T-cell (primary cell): Measurements from ENCODE around the gene ABHD12. TPM values are rescaled to one million over a fixed set of nuclear protein-coding genes. Genes with fewer than 3 reads are reported as not detected.

Experiments
- ATAC-seq, 4 experiments: fragments of 200-7000 bp in 3 of 4; fragments of 150-1000 bp in 1 of 4; cut with Tn5 transposase; replicated peaks in 1 of 4; 1 replicate in 3 of 4; 2 replicates in 1 of 4; pipeline ENCODE4 v1.10.0; 2021; ENCODE audit warnings: moderate library complexity in 3 of 4, mild to moderate bottlenecking in 2 of 4, moderate number of reproducible peaks in 1 of 4
- CTCF ChIA-PET, 2 donors: fragments of 300-600 bp; sonication (Branson Sonifier 250); formaldehyde crosslinking; loops; one replicate each; lab custom pipeline; 2022; ENCODE audit warnings: antibody characterized with exemption in 2 of 2; lab: Charles Lee
- POLR2A ChIA-PET, 2 donors: fragments of 300-600 bp; sonication (Branson Sonifier 250); formaldehyde crosslinking; loops; one replicate each; lab custom pipeline; 2022; ENCODE audit warnings: antibody characterized with exemption in 2 of 2; lab: Charles Lee
- DNase-seq, 35 experiments: peaks; one replicate each; pipeline versions ENCODE4 v3.0.0 to v3.0.0-alpha.2; 2013 to 2023
- H3K27ac ChIP-seq: one replicate; pipeline ENCODE4 v1.5.1; 2013; ENCODE audit warnings: low read length
- H3K27me3 ChIP-seq, 2 experiments: replicated peaks in 1 of 2; 1 replicate in 1 of 2; 2 replicates in 1 of 2; pipeline versions ENCODE4 v1.6.1 to v1.7.0; 2013; ENCODE audit warnings: low read length in 1 of 2, mixed read lengths in 1 of 2; ENCODE audit not compliant: control insufficient read depth in 2 of 2, insufficient read depth in 2 of 2; ENCODE audit errors: extremely low read depth in 1 of 2
- H3K36me3 ChIP-seq, 2 donors: 1 replicate in 1 of 2; 2 replicates in 1 of 2; pipeline versions ENCODE4 v1.6.1 to v1.7.0; 2013; ENCODE audit warnings: low read length in 1 of 2; ENCODE audit not compliant: control insufficient read depth in 2 of 2, insufficient read depth in 1 of 2; ENCODE audit errors: extremely low read depth in 1 of 2
- H3K4me1 ChIP-seq, 2 experiments: 1 replicate in 1 of 2; 2 replicates in 1 of 2; pipeline versions ENCODE4 v1.6.1 to v1.7.0; 2013; ENCODE audit warnings: low read length in 2 of 2, mixed read lengths in 1 of 2; ENCODE audit not compliant: insufficient read depth in 2 of 2, control insufficient read depth in 1 of 2; ENCODE audit errors: extremely low read depth in 1 of 2
- H3K4me3 ChIP-seq, 2 donors: 1 replicate in 1 of 2; 2 replicates in 1 of 2; pipeline versions ENCODE4 v1.5.1 to v1.7.0; 2013; ENCODE audit warnings: mild to moderate bottlenecking in 2 of 2, low read length in 1 of 2, moderate library complexity in 1 of 2; ENCODE audit not compliant: control insufficient read depth in 1 of 2; ENCODE audit errors: extremely low read depth in 1 of 2
- H3K9me3 ChIP-seq: 2 replicates; pipeline ENCODE4 v1.7.0; 2013
- H3K27ac Mint-ChIP-seq, 2 donors: one replicate each; pipeline ENCODE4 v1.8.0; 2020 to 2021; ENCODE audit warnings: mild to moderate bottlenecking in 2 of 2, mixed read lengths in 2 of 2
- H3K27me3 Mint-ChIP-seq, 2 donors: one replicate each; pipeline ENCODE4 v1.8.0; 2021 to 2022; ENCODE audit warnings: mixed read lengths in 2 of 2
- H3K36me3 Mint-ChIP-seq: one replicate; pipeline ENCODE4 v1.8.0; 2021; ENCODE audit warnings: mixed read lengths
- H3K4me1 Mint-ChIP-seq, 3 donors: one replicate each; pipeline ENCODE4 v1.8.0; 2020 to 2022; ENCODE audit warnings: mixed read lengths in 3 of 3, mild to moderate bottlenecking in 1 of 3
- H3K4me3 Mint-ChIP-seq, 3 donors: one replicate each; pipeline ENCODE4 v1.8.0; 2020 to 2022; ENCODE audit warnings: mild to moderate bottlenecking in 3 of 3, mixed read lengths in 3 of 3, moderate library complexity in 3 of 3
- H3K9me3 Mint-ChIP-seq, 3 donors: one replicate each; pipeline ENCODE4 v1.8.0; 2020 to 2022; ENCODE audit warnings: mixed read lengths in 3 of 3
- WGBS: methylation state at CpG from one replicate; pipeline ENCODE4 v1.1.5; 2013; ENCODE audit warnings: missing lambda C conversion rate; ENCODE audit not compliant: insufficient coverage; 5-methylcytosine and 5-hydroxymethylcytosine counted together
- total RNA-seq, 35 experiments: library from RNA in 6 of 35; stranded (reverse) in 6 of 35; fragments of 120-200 nt in 1 of 35; gene quantifications; one replicate each; pipeline versions ENCODE4 v1.2.1 to v1.2.4 and lab custom pipeline; 2013 to 2026

ABHD12 gene
- total RNA-seq, 5 donors from 2014 or later (not counting 1 experiment from before 2014, with no cell fraction given): 19.5 to 27.7 (median 22.1) TPM

- DNase-seq: peak in 13 of 35 experiments; percentile 3 to 23 (median 8)
- Histone ChIP-seq H3K27ac (no peak overlapping the region), H3K4me3 (peak overlapping the region; percentile 68 to 71), H3K27me3 (no peaks in the 10 kb centered on the region), H3K9me3 (no peaks in the 10 kb centered on the region), H3K36me3 (no peaks in the 10 kb centered on the region), H3K4me1 (peaks cover 6 to 10% of the 10 kb centered on the region in 2 experiments)
- H3K4me1 Mint-ChIP-seq: peaks cover 13 to 20% (median 19%) of the 10 kb centered on the region in 3 donors
- ChIA-PET POLR2A (no interaction called here), CTCF (interaction anchor here in 1 of 2 donors (1.1 kb wide), 1 partner anchor 9 kb away, joined by 4 read pairs; no protein-coding TSS in a partner anchor)
- no peaks in the 10 kb centered on the region for H3K27me3 Mint-ChIP-seq
- H3K9me3 Mint-ChIP-seq: no peaks in the 10 kb centered on the region
- peaks cover 3% of the 10 kb centered on the region for H3K36me3 Mint-ChIP-seq
- under 1% methylated on average over 56 of the region's 67 CpGs for WGBS
- peak overlapping the region in 1 of 2 donors; percentile 76 for H3K27ac Mint-ChIP-seq
- ATAC-seq: peak in 1 of 4 experiments; percentile 34
- H3K4me3 Mint-ChIP-seq: peak overlapping the region; percentile 80 to 86 (median 80)
Measured at GRCh38 chr20:25389858-25390537, 637 bp downstream of the ABHD12 start.

DNA sequence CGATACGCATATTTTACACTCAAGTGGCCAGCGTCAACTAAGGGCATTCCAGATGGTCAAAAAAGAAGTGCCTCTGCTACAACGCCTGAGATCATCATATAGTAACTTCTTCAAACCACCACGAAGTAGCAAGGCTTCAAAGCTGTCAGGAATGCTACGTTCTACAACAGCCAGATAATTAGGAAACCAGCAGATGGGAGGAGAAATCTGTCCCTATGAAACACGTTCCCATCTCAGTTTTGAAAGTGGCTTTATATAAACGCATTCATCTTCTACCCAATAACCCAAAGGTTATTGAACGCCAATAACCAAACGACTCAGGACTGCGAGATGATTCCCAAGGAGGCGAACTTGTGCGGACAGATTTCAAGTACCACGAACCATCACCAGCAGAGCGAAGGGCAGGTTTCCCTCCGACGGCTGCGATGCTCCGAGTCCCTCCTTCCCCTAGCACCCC lies 1.2 kb downstream of the ABHD12 start:
- Histone ChIP-seq H3K27ac (no peak overlapping the region), H3K36me3 (no peaks in the 10 kb centered on the region), H3K27me3 (no peaks in the 10 kb centered on the region), H3K9me3 (no peaks in the 10 kb centered on the region), H3K4me3 (peak overlapping the region; percentile 68 to 71), H3K4me1 (peaks cover 6 to 10% of the 10 kb centered on the region in 2 experiments)
- no peaks in the 10 kb centered on the region for H3K9me3 Mint-ChIP-seq
- peaks cover 3% of the 10 kb centered on the region for H3K36me3 Mint-ChIP-seq
- H3K27me3 Mint-ChIP-seq: no peaks in the 10 kb centered on the region
- H3K4me1 Mint-ChIP-seq: peaks cover 13 to 22% (median 19%) of the 10 kb centered on the region in 3 donors
- DNase-seq (peak in 3 of 35 experiments; percentile 6 to 30 (median 9)), ATAC-seq (no peak)
- ChIA-PET CTCF (no interaction called here), POLR2A (no interaction called here)
- peak overlapping the region; percentile 20 to 76 for H3K27ac Mint-ChIP-seq
- H3K4me3 Mint-ChIP-seq: peak overlapping the region; percentile 80 to 86 (median 80)
- WGBS: 24% methylated on average over 16 of the region's 19 CpGs

DNA sequence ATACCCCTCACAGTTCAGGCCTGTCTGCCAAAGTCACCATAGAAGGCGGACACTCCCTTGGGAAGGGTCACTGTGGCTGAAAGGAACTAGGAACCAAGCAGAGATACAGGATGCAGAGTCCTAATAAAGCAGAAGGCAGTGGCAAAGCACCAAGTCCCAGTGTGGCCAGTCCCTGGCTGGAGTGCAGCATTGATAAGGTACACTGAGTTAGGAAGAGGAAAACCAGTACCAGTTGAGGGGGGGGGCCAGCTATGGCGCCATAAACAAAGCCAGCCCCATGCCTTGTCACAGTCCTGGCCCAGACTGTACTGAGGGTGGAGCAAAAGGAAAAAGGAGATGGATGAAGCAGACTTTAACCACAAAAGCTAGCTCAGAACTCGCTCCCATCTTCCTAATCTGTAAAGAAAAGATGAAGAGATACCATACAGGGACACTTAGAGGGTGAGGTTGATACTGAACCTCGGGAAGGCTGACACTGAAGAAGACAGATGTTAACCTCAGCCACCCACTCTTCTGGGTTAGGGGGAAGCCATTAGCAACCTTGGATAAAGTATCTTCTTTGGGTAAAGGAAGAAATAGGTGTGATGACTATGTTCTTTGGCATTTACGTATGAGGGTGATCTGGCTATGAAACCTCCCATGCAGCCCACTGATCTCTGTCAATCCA lies 7.8 kb downstream of the ABHD12 start:
- no peaks in the 10 kb centered on the region for H3K9me3 Mint-ChIP-seq

GRCh38 chr20:25380945-25381614 lies 9.6 kb downstream of the ABHD12 start:
- no peaks in the 10 kb centered on the region for H3K9me3 ChIP-seq
- no peak overlapping the region for H3K27ac ChIP-seq
- H3K27me3 ChIP-seq: no peaks in the 10 kb centered on the region
- H3K36me3 ChIP-seq: peaks cover 0 to 4% of the 10 kb centered on the region in 2 donors
- no peak overlapping the region for H3K4me3 Mint-ChIP-seq
- H3K4me1 ChIP-seq: no peaks in the 10 kb centered on the region
- H3K4me3 ChIP-seq: no peak overlapping the region
- no peaks in the 10 kb centered on the region for H3K27me3 Mint-ChIP-seq
- H3K9me3 Mint-ChIP-seq: no peaks in the 10 kb centered on the region
- CTCF ChIA-PET: no interaction called here
- POLR2A ChIA-PET: no interaction called here
- DNase-seq (no peak), ATAC-seq (no peak)
- peaks cover 37% of the 10 kb centered on the region for H3K36me3 Mint-ChIP-seq
- H3K4me1 Mint-ChIP-seq: peaks cover 20 to 39% (median 34%) of the 10 kb centered on the region in 3 donors
- WGBS: 97% methylated on average over 4 of the region's 7 CpGs
- H3K27ac Mint-ChIP-seq: no peak overlapping the region

More for the DNA sequence above, 7.8 kb downstream of the ABHD12 start:
- Mint-ChIP-seq H3K36me3 (peaks cover 34% of the 10 kb centered on the region), H3K4me3 (no peak overlapping the region), H3K27me3 (no peaks in the 10 kb centered on the region), H3K4me1 (peaks cover 23 to 39% (median 34%) of the 10 kb centered on the region in 3 donors), H3K27ac (no peak overlapping the region)
- Histone ChIP-seq H3K27me3 (no peaks in the 10 kb centered on the region), H3K9me3 (no peaks in the 10 kb centered on the region), H3K4me3 (no peak overlapping the region), H3K4me1 (no peaks in the 10 kb centered on the region), H3K27ac (no peak overlapping the region), H3K36me3 (peaks cover 0 to 4% of the 10 kb centered on the region in 2 donors)
- 80% methylated on average over 1 of the region's 5 CpGs for WGBS
- CTCF ChIA-PET: no interaction called here
- no peak for ATAC-seq
- no peak for DNase-seq
- POLR2A ChIA-PET: interaction anchor here in 1 of 2 donors (0.7 kb wide), 1 partner anchor 249 kb away, joined by 6 read pairs; no protein-coding TSS in a partner anchor

- H3K27ac Mint-ChIP-seq: no peak overlapping the region
- H3K36me3 Mint-ChIP-seq: peaks cover 49% of the 10 kb centered on the region
- ChIA-PET POLR2A (interaction anchor here in 1 of 2 donors (0.6 kb wide), 1 partner anchor 120 kb away, joined by 4 read pairs; no protein-coding TSS in a partner anchor), CTCF (no interaction called here)
- no peaks in the 10 kb centered on the region for H3K27me3 Mint-ChIP-seq
- no peak overlapping the region for H3K27ac ChIP-seq
- ATAC-seq: no peak
- no peak overlapping the region for H3K4me3 ChIP-seq
- no peaks in the 10 kb centered on the region for H3K9me3 ChIP-seq
- H3K4me1 Mint-ChIP-seq: peaks cover 20 to 39% (median 35%) of the 10 kb centered on the region in 3 donors
- no peaks in the 10 kb centered on the region for H3K27me3 ChIP-seq
- no peak overlapping the region for H3K4me3 Mint-ChIP-seq
- no peak for DNase-seq
- 93% methylated on average over 9 of the region's 10 CpGs for WGBS
- H3K36me3 ChIP-seq: peaks cover 0 to 4% of the 10 kb centered on the region in 2 donors
- H3K9me3 Mint-ChIP-seq: no peaks in the 10 kb centered on the region
- no peaks in the 10 kb centered on the region for H3K4me1 ChIP-seq
Measured at GRCh38 chr20:25378884-25379733, 11.5 kb downstream of the ABHD12 start.
